GM21786 (cell line): Measurements from ENCODE around the gene GSDMA.

ENCODE experiments used
- ATAC-seq: cut with Tn5 transposase; IDR thresholded peaks from one replicate; pipeline ENCODE4 v1.9.1; 2021; ENCODE audit not compliant: unreplicated experiment

The GSDMA gene

DNA sequence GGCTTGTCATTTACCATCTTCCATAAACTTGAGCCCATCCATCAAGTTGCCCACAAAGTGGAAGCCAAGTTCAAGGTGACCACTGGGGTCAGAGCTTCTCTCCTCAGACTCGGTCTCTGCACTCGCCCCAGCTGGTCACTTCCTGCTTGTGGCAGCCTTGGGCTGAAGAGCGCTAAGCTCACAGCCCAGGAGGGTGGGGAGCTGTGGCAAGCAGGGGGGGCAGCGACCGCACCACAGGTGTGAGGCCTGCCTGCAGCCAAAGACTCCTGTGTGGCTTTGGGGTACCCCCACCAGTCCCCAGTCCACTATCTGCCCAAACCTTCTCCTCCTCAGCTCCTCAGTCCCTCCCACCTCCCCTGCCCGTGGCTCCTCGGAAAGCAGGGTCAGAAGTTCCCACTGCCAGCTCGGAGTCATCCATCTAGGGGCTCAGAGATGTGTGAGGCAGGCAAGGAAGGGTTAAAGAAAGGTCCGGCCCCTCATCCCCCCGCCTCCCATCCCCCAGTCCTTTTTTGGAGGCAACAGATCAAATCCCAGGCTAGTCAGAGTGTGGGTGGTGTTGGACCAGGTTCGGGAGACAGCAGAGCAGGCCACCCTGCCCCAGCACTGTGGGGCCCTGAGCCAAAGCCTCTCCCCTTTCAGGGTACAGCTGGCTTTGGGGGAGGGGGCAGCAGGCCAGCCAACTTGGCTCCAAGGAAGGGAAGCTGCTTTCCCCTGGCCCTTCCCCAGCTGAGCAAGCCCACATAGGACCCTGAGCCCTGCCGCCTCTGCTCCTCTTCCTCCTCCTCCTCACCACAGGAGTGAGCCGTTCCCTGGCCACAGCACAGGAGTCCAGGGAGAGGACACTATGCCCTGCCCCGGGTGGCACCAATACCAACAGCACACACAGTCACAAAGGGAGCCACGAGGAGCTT, 55.7 kb downstream of the GSDMA start:
- no peak for ATAC-seq

DNA sequence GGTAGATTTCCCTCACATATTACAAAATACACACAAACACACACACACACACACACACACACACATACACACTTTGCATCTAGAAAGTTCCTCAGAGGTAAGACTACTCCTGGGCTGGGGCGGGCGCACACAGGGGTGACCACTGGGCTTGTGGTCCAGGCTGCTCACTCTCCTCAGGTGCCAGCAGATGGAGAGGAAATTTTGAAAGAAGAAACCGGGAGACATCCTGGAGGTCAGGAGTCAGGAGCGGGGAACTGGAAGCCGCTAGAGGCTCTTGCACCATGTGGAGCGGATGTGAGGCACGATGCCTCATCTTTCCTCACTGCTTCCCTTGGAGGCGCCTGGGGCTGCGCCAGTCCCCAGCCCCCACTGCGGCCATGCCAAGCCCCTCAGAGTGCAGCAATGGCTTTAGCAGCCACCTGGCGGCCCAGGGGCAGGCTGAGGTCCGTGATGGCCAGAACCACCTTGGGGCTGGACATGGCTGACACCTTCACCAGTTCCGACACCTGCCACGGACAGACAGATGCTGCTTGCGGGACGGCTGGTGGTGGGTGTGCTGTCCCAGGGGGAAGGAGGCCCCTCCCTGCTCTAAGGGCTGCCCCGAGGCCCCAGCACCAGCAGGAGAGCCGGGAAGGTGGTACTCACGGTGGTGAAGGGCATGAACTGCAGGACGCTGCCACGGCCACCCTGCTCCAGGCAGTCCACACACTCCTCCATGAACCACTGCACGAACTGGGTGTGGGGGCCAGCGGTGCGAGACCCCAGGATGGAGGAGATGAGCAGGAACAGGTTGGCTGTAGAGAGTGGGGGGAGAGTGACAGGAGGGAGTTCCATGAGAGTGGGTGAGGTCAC, 56.6 kb downstream of the GSDMA start:
- no peak for ATAC-seq

DNA sequence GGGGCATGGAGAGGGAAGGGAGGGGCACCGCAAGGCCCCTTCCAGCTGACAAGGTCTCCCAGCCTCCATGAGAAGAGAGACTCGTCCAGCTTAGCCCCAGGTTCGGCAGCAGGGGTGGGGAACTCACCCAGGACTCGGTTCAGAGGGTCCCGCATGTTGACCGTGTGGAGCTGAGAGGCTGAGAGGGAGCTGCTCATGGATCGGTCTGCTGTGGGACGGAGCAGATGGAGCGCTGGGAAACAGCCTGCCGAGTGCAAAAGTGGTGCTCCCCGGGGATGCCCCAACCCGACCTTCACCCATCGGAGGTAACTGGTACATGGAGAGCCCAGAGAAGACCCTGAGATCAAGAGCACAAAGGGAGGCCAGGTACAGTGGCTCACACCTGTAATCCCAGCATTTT, 57.3 kb downstream of the GSDMA start:
- ATAC-seq: no peak

DNA sequence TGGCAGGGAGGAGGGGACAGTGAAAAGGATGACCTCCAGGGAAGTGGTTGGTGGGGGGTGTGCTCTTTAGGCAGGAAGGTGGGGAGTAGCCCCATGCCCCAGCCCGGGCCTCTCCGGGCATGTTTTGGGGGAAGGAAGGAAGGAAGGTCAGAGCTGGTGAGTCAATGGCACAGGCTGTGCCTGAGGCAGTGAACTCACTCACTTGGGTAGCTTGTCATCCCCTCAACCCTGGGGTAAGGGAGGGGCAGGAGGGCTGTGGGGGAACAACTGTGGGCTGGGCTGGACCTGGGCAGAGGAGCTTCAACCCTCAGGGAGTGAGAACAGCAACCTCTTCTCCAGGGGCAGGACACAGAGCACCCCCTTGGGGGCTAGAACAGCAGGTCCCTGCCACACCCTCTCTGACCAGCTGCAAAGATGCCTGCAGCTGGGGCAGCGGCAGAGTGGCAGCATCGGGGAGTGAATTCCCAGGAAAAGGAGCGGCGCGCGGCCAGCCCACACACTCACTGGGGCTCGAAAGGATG, 58.7 kb downstream of the GSDMA start:
- no peak for ATAC-seq

DNA sequence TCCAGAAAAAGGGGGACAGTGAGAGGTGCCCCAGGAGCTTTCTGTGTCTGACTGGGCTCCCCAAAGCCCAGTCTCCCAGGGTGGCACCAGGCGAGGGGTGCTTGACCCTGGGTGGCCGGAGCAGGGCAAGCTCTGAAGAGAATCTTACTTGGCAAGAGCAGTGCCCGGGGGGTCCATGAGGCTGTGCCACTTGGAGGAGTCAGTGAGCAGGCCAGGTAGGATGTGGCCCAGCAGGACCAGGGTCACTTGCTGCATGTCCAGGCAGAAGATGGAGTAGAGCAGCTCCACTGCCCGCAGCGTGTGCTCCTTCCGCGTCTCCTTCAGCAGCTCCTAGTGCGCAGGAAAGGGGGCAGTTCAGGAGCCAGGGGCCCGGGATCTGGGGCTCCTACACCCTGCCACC, 59.7 kb downstream of the GSDMA start:
- no peak for ATAC-seq

DNA sequence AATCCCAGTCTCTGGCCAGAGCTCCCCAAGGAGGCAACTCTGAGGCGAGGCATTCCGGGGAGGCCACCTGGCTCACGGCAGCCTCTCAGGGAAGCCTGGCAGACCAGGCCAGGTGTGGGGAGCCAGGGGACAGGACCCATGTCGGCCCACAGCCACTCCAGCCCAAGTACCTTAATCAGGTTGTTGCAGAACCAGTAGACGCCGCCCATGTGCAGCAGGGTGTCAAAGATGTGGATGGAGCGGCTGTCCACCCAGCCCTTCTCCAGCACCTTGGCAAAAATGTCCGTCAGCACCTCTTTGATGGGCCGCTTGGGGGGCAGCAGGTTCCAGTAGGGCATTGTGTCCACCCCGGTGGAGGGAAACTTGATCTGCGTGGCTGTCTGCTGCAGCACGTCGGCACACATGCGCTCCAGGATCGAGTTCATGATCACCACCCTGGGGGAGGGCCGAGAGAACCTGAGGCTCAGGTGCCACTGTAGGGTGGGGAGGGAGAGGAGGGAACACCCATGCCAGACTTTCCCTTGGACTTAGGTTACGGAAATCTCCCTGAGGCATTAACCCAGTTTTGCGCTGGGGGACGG, 60.2 kb downstream of the GSDMA start:
- ATAC-seq: no peak

DNA sequence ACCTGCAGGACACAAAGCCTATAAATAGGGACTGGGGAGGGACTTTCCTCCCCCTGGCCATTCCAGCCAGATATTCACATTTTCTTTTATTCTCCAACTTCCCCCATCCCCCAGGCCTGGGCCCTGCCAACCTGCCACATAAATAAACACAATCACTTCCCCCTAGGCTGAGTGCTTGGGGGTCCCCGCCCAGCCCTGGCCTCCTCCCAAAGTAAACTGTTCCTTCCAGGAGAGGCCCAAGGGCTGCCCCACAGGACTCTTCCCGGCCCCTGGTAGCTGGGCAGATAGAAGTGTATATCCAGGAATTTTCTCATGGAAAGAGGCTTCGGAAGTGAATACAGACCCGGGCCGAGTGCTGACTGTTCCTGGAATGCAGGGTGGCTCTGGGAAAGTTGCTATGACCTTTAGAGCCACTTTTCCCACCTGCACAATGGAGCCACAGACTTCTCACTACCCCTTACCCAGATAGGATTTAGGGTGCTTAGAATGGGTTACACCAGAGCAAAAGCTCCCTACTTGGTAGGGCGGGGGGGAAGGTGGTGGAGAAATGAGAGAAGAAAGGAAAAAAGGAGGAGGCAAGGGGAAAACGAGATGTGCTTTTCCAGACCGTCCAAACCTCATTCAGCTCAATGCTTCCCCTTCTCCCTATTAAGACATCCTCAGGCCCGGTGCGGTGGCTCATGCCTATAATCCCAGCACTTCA, 60.9 kb downstream of the GSDMA start:
- no peak for ATAC-seq

DNA sequence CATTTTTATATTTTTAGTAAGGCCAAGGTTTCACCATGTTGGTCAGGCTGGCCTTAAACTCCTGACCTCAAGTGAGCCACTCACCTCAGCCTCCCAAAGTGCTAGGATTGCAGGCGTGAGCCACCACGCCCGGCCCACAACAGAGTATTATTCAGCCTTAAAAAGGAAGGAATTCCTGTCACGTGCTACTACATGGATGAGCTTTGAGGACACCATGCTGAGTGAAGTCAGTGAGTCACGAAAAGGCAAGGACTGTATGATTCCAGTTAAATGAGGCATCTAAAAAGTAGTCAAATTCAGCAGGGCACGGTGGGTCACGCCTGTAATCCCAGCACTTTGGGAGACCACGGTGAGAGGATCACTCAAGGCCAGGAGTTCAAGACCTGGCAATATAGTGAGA, 62.1 kb downstream of the GSDMA start:
- no peak for ATAC-seq

DNA sequence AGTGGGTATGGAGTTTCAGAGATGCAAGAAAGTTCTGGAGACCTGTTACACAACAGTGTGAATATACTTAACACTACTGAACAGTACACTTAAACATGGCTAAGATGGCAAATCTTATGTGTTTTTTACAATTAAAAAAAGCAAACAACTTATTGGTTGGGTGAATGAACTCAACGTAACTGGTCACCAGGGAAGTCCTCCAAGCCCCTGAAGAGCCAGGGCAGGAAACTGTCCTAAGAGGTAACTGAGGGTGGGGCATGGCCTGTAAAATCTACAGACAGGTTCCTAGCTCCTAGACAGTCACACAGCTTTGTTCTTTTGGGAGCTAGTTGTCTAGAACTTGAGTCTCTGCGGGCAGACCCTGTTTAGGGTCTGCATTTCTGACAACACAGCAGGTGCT, 62.8 kb downstream of the GSDMA start:
- no peak for ATAC-seq

DNA sequence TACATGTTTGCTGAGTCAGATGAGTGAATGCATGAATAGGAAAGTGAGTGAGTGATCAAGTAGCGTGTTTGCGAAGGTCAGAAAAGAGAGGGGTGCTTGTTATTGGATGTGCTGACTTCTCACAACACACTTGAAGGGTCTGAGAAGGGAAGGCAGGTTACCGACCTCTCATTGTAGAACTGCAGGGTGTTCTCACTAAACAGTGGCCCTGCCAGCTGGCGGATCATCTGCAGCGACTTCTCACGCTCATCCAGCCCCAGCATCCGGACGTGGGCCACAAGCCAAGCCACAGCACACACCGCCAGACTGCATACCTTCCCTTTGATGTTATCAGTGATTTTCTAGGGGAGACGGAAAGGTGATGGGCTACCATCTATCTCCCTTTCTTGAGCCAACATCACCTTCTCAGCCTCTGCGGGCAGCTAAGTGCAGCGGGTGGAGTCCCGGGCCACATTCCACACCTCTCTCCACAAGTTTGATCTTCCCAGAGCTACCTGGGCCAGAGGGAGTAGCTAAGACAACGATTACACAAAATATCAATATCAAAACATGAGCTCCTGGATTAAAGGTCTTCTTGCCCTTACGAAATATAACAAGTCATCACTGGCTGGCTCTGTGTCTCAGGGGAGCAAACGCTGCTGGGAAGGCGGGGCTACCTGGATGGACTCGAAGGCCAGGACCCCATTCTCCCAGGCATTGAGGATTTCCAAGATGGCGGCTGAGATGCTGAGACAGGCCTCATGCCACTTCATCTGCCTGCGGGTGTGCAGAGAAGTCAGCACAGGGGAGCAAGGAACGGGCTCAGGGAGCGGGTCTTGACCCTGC, 63.4 kb downstream of the GSDMA start:
- ATAC-seq: no peak

DNA sequence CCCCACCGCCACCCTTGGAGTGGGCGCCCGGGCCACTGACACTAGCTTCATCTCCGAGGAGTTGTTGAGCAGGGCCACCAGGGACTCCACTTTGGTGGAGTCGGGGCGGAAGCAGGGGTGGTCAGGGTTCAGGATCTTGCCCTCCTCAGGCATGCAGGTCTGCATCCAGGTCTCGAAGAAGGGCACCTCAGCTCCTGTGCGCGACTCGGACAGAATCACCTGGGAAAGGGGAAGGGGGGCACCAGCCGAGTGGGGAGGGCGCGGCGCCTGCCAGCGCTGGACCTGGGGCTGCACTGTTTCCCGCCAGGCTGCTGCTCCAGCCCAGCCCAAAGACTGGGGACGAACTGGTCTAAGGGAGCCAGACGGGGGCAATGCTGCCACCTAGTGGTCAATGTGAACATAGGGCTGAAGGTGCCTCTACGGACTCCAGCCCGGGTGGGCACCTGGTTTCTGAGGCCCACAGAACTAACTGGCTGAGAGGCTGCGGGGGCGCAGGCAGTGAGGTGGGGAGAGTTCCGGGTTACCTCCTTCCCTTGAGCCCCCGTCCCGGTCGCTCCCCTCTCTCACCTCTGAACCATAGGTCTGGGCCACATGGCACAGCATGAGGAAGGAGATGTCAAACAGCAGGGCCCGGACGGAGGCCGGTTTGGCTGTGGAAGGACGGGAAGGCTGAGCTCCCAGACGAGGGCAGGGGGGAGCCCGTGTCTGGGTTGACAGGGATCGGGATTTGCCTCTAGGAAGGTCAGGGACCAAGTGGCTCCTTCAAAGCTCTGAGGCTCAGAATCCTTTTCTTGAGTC, 64.2 kb downstream of the GSDMA start:
- no peak for ATAC-seq
